HT-29 (cell line): ENCODE measurements around the gene TSPOAP1. TPM values are rescaled to one million over a fixed set of nuclear protein-coding genes. Genes with fewer than 3 reads are reported as not detected.

Experiments
- DNase-seq: peaks from one replicate; pipeline ENCODE4 v3.0.0-alpha.2; 2015; ENCODE audit warnings: low spot score
- total RNA-seq: library from RNA; depleted of rRNA; stranded (reverse); fragments of >200 nt; shearing (Covaris generic); gene quantifications from 2 replicates; pipeline ENCODE4 v1.2.3, GENCODE V29; 2014

The TSPOAP1 gene
- total RNA-seq, 1 experiment from 2014 or later = 2.4 TPM

DNA sequence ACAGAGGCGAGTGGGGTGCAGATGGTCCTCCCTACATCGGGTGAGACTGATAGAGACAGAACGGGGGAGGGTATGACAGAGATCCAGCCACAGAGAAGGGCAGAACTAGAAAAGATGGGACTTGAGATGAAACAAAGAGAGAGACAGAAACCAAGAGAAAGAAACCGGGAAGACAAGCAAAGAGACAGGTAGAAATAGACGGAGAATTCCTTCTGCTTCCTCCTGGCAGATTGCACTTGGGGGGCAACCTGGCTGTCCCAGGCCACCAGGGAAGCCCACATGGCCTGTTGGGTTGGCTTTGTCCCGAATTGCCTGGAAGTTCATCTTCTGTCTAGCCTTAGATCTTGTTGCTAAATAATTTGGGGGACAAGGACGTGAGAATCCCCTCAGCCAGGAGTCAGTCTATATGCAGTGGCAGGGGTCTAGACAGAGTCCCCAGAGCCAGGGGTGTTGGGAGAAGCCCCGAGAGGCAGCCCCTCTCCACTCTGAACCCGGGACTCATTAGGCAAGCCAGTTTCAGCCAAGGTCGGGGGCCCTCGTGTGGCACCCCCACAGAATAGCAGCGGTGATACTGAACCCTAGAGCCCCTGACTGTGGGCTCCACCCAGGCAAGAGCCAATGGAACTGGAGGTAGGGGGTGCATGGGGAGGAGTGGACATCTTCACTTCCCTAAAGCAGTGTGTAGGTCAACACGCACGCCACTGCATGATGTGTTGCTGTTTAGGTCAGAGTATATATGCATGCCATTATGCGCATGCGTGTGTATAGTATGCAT is 627 bp upstream of the TSPOAP1 start:
- DNase-seq = no peak

DNA sequence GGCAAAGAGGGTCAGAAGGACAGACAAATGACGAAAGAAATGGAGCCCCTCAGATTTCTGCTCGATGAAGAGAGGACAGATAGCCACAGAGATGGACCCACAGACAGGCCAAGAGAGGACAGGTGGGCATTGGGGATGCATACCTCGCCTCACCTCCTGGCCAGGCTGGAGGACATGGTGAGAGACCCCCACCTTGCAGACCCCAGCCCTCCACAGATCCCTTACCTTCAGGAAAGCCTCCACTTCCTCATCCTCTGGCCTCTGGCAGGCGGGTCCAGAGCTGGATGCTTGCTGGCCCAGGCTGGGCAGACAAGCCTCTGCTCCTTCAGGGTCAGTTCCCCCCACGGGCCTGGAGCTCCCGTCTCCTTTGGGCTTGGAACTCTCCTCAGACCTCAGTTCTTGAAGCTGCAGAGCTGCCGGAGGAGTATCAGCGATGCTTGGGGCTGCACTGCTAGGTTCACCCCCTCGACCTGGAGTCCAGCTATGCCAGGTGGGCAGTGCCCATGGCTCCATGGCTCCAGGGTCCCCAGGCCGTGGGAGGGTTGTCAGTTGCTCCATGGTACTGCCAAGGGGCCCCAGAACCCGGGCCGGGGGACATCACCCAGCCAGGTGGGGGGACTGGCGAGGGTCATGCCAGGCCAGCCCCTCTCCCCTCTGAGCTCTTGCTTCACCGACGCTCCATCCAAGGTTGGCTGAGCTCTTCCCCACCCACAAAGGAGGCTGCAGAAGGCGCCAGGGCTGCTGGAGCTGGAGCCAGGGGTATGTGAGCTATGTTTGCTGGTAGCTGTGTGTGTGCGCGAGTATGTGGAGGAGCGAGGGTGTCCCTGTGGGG is 1.0 kb downstream of the TSPOAP1 start:
- DNase-seq = no peak

DNA sequence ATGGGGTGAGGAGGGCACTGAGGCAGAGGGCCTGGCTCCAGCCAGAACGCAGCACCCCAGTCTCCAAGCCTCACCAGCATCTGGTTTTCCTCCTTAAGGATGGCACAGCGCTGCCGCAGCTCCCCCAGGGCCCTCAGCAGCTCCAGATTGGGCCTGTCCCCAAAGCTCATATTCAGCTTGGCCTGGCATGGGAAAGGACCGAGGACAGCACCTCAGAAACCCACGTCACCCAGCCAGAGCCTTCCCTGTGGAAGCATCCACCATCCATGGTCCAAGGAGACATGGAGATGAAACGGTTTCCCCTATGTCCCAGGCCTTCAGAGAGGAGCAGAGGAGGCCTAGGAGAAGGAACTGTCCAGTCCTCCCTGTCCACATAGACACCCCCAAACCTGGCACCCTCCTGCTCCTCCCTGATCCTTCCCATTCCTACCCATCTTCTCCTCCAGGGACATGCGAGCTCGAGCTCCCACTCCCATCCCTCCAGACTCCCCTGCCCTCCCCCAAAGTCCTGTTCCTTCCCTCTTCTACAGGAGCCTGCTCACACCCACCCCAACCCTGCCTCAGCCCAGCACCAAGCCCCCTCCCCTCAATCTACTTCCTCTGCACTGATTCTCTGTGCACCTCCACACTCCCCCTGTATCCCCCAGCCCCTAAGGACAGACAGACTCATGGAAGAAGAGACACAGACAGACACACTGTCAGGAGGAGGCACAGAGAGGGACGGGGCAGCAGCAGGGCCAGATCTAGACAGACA is 1.8 kb downstream of the TSPOAP1 start:
- no peak for DNase-seq

DNA sequence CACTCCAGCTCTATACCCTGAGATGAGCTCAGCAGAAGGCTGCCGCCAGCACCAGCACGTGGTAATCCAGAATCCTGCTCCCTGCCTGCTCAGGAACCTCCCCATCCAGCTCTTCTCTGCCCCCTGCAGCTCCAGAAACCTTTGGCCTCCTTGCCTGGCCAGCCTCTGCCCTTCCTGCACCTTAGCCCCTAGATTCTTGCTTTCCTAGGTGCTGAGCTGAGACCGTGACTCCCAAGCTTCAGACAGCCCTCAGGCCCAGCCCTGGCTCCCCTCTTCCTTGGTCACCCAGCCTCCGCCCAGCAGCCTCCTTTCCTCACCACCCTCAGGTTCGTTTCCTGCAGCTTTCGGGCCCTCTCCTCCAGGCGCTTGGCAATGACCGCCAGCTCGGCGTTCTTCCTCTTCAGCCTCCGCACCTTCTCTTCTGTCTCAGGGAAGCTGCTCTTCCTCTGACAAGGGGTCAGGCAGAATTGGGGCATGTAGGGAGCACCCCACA is 2.6 kb downstream of the TSPOAP1 start:
- no peak for DNase-seq

DNA sequence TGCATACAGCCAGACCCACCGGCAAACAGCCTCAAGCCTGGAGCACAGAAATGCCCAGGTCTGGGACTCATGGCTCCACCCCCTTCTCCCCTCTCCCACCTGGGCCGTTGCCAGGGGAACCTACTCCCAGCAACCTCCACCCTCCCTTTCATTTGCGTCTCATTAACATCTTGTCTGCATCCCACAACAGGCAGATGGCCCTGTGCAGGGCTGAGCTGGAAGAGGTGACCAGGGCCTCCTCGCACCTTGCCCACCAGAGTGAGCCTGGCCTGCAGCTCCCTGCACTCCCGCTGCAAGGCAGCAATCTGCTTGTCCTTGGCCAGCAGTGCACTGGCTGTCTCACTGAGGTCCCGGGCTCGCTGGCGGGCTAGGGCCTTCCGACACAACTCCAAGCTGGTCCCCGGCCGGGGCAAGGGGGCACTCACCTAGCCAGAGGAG is 3.3 kb downstream of the TSPOAP1 start:
- no peak for DNase-seq

DNA sequence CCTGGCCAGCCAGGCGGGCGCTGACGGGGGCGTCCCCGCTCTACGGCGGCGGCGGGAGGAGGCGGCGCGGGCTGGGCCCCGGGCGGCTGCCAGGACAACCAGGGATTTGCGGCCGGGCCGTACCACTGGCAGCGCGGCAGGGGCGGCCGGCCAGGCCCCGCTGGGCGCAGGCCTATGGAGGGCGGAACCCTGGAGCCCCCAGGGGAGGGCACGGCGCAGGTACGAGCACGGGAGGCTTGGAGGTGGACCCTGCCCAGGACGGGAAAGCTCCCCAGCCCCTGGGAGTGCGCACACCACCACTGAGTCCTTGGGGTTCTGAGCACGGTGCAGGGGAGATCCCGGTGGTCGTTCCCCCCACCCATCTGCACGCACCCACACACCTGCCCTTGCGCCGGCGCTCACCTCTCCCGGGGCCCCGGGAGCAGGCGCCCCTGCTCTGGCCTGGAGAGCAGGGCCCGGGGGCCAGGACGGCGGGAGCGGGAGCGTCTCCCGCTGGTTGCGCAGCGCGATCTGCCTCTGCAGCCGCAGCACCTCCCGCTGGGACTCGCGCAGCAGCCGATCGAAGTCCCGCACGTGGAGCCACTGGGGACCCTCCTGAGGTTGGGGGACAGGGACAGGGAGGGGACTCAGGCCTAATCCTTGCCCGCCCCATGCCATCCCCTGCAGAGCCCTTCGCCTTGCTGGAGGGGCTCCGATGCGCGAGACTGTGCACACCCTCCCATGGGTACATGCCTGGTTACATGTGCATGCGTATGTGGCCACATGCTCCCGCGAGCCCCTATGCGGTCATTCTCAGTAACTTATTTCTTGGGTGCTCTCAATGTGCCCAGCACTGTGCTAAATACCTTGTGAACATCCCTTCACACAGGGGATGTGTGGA is 3.9 kb downstream of the TSPOAP1 start:
- no peak for DNase-seq

DNA sequence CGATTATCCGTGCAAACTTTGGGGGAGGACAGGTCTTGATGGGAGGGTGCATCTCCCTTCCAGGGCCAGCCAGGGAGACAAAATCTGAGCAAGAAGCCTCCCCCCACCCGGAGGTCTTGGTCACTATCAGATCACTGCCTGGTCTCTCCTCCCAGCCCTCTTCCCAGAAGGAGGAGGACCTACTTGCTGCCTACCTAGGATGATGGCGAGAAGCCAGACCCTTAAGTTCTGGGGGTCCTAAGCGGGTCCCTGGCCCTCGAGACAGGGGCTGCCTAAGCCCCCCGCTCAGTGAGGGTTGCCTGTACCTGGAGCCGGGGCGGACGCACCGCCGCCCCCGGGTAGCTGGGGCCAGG is 4.6 kb downstream of the TSPOAP1 start:
- DNase-seq = no peak

DNA sequence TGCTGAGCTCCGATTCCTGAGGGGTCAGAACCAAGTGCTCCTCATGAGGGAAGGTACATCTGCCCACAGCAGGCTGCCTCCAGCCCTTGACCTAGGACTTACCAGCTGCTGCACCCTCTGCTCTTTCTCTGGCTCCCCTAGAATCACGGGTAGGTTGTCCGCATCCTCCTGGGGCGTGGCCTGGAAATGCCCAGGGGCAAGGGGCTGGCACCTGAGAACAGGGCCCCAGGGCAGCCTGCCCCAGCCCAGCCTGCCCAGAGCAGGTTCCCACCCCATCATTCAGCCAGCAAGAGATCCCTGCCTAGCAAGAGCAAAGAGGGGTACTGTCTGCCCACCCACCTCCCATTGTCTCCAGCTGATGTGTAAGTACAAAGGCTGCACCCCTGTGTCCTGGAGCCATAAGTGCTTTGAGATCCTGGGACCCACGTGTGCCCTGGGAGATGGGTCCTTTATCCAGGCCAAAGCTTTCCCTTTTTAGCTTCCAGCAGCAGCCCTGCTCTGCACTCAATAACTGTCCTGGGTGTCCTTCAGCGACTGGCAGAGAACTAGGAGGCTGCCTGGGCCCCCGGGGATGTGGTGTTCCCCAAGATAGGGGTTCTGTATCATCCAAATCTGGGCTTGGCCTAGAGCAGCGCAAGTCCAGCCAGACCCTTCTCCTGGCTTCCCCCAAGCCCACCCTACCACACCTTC is 5.1 kb downstream of the TSPOAP1 start:
- no peak for DNase-seq

DNA sequence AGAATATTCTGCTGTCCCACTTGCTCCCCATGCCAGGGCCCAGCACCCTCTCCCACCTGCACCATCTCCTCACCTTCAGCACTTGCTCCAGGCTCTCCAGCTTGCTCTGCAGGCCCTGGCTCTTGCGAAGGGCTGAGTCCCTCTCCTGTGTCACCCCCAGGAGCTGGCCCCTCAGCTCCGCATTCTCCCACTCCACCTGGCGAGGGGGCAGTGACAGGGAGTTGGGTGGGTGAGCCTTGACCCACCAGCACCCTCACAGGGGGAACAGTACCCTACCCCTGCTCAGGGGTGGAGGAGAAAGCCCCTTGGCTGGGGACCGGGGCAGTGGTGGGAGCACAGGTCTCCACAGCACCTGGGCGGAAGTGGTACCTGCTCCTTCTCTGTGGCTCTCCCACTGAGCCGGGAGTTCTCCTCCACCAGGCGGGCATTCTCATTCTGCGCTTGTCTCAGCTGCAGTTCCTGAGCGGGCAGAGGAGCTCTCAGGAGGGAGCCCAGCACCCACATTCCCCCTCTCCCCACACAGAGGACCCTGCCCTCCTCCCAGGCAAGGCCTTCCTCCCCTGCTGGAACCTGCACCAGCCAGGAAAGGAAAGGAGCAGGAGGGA is 5.9 kb downstream of the TSPOAP1 start:
- DNase-seq = no peak

DNA sequence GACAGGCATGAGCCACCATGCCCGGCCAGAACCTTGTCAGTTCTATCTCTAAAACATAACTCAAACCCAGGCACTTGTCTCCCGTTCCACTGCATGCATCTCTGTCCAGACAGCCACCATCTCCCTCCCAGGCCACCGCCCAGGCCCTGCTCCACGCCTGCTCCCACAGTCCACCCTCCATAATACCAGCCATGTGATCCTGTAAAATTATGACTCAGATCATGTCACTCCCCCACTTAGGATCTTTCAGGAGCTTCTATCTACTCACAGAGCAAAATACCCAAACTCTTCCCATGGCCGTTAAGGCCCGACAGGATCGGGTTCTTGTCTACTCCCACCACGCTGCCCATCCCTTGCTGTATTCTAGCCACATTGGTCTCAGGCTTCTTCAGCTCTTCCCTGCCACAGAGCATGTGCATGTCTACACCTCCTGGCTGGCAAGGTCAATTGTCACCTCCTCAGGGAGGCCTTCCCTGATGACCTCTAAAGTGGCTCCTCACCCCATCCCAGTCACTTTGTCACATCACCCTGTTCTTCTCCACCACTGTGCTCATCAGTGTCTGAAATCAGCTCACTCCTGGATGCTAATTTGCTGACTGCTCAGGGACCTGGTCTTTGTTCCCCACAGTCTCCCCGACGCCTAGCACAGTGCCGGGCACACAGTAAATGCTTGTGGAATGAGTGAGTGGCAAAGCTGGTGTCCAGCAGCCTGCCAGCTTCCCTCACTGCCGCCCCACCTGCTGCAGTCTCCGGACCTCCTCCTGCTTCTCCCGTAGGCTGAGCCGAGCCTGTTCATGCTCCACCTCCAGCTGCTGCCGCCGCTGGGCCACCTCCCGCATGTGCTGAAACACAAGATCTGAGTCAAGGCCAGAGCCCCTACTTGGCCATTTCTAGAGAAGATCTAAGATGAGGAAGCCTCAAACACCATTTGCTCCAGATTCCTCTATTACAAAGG is 6.7 kb downstream of the TSPOAP1 start:
- DNase-seq = no peak

DNA sequence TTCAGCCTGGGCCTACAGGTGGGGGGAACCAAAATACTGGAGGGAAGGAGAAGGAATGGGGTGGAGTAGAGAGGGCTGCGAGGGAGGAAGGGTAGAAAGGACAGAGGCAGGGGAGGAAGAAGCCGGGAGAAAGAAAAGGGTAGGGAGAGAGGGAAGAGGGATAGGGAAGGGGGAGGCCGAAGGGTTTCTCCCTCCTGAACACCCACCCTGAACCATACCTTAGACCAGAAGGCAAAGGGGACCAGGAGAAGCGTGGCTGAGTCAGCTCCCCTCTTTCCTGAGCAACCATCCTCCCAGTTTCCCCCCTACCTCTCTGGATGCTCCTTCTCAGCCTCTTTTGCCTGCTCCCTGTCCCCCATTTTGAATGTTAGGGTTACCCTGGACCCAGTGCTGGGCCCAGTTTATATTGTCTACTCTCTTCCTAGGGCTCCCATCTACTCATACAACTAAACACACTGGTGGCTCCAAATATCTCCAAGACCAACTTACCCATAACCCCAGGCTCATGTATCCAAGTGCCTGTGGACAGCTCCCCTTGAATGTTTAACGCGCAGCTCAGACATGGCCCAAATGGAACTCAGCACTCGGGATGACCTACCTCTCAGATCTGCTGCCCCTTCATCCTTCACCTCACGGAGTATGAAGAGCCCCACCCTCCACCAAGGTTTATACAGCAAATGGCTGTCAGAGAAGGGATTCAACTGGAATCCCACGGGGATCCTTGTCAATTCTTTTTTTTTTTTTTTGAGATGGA is 7.8 kb downstream of the TSPOAP1 start:
- no peak for DNase-seq

DNA sequence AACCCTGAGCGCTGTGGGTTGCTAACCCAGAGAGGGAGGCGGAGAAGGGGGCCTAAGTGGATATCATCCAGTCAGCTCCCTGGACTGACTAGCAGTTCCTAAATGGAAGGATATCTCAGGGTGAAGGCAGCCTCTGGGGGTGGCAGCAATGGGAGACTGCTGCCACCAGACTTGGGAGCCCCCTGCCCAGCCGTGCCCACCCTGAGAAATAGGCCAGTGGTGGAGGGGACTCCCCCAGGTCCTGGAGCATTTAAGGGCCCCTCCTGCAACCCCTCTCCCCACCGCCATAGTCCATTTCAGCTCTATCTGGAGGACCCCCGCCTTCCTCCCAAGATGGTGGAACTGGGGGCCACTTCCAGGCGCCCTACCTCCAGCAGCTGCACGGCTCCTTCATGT is 8.4 kb downstream of the TSPOAP1 start:
- no peak for DNase-seq

DNA sequence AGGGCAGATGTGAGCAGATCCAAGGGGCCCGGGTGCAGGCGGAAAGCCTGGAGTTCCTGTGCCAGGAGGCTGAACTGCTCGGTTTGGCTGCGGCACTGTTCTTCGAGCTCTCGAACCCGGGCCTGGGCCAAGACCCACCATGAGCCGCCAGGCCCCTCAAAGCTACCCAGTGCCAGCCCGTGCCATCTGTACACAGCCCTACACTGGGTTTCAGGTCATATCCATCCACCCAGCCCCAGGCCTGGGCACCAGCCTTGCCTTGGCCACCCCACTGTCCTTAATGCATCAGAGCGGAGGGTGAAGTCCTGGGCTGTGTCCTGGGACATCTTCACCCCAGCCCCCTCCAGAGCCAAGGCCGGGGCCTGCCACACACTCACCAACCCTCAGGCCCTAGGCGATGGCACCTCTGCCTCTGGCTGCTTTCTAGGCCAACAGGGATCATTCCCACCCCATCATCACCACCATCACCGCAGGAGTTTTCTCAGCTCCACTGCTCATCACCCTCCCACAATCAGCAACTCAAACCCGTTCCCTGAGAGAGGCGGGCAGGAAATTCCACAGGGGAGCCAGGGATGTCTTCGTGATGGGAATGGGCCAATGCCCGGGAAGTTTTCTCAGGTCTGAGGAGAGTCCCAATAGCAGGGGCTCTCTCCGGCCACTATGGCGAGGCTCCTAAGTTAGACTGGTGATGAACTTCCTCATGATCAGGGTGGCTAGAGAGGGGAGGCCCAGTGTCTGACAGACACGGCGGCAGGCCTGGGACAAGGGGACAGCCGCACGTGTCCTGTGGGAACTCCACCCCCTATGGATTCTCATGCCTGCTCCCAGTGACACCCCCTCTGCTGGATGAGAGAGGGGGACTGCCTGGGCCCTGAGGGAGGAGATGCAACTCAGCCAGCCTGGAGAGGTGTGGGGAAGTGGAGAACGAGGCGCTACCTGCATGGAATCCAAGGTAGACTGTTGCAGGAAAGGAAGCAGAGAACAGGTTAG is 9.1 kb downstream of the TSPOAP1 start:
- no peak for DNase-seq

DNA sequence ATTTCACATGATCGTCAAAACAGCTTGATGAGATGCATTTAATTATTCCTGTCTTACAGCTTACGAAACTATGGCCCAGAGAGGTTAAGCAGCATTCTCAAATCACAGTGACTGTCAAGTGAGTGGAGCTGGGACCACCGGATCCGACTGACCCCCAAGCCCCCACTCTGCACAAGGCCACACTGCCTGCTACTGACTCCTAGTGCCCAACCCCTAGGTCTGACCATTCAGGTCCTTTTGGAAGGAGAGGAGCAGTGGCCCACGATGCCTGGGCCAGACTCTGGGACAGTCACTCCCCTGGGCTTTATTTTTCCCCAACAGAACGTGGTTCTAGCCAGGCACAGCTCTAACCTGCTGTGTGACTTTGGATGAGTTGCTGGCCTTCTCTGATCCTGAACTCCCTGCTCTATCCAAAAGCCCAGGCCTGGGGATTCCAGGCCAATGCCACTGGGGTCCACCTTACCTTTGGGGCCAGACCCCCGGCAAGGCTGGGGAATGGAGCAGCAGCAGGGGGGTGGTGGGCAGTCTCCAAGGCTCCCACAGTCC is 9.9 kb downstream of the TSPOAP1 start:
- DNase-seq = no peak

DNA sequence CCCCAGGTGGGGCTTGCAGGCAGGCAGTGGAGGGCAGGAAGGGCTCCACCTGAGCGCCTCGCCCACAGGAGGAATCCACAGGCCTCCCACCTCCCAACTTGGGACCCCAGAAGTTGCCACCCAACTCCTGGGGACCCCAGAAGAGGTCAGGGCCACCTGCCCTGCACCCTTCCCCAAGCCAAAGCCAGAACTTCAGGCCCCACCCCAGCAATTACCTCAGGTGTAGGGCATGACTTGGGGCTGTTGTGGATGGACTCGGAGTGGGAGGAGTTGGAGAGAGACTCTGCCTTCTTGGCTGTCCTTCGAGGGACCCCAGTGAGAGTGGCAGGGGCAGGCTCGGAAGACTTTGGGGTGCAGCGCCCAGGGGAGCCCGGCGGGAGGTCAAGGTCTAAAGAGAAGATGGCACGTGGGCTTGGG is 10.5 kb downstream of the TSPOAP1 start:
- no peak for DNase-seq

DNA sequence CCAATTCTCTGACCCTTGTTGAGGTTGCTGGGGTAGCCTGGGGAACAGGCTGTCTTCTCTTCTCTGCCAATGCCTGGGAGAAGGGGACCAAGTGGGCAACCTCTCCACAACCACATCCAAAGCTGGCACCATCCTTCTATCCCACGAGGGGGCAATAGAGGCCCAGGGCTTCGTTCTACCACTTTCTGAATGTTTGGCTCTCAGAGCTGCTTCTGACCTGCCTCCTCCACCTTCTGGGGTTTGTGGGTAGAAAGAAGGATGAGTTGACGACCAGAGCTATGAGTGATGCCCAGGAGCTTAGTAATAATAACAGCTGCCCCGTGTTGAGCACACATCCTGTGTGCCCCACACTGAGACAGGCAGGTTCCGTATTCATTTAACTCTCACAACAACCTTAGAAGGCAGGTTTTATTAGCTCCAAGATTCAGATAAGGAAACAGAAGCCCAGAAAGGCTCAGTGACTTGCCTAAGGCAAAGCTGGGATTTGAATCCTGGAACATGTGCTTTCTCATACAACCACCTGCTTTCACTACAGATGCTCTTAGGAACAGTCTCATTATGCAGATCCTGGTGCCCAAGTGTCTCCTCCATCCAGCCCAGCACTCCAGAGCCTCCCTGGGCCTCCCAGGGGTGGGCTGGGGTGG is 11.1 kb downstream of the TSPOAP1 start:
- peak; percentile 91 for DNase-seq
